Measurements from ENCODE around the gene ACTR10.
A peak's percentile ranks its signal among the peaks of the same experiment; 100 is the strongest.
"Not testable (repeated sequence)": the region's sequence is repeated elsewhere in the genome, so short reads cannot be mapped to it uniquely, and the experiment has no call there.

The ACTR10 gene

DNA sequence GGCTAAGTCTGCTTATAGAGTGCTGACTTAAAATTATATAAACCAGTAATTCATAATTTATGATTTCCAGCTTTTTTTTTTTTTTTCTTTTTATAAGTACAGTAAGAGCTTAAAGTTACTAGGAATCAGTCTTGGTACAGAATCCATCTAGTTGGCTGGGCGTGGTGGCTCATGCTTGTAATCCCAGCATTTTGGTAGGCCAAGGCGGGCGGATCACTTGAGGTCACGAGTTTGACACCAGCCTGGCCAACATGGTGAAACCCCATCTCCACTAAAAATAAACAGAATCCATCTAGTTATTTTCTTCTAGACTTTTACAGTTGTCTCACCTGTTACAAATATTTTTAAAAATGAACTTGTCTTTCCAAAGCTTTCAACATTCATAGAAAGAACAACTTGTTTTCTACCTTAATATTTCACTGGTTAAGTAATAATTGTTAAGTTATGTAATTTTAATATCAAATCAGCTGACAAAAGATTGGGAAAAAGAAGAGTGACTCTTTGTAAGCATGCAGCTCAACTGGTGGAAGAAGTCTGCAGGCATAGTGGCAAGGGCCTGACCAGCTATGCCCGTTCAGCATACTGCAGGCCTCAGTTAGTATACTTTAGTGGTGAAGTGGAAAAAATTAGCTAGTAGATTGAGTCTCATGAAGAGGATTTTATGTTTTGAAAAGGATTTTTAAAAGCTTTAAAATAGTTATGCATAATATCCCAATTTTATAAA, 27.3 kb downstream of the ACTR10 start:
- DNase-seq, result no peak

DNA sequence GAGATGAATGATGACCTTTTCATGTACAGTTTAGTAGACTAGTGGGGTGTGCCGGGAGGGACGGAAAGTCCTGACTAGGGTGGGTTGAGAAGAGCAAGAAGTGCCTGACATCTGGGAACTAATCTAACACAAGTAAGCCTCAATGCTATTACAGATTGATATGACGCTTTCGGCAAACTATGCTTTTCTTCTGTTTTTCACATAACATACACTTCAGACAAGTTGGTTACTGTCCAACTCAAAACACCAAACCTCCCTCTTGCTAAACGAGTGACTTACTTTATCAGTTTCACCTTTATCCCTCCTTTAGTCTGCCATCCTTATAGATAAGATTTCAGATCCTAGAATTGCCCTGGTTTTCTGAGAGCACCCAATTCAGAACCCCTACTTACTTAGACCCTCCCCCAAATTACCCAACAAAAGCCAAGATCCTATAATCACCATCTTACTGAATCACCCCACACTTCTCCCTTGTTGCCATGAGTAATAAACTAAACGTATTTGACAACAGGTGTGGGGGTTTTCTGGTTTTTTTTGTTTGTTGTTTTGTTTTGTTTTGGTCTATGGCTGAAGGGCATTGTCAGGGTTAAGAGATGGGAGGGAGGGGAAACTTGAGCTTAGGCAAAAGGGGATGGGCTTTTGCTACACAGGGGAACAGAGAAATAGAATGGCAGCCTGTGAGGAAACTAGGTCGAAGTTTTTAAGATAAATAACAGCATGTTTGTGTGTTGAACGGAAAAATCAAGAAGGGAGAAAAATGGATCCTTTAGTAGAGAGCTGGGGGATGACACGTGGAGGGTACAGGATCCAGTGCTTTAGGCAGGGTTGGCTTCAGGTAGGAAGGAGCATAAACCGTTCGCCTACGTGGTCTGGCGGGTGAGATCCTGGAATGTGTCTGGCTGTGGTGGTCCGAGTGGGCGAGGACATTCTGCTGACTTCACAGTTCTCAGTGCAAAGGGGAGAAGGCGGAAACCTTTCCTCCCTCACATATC, 38.6 kb downstream of the ACTR10 start:
- DNase-seq, result no peak

DNA sequence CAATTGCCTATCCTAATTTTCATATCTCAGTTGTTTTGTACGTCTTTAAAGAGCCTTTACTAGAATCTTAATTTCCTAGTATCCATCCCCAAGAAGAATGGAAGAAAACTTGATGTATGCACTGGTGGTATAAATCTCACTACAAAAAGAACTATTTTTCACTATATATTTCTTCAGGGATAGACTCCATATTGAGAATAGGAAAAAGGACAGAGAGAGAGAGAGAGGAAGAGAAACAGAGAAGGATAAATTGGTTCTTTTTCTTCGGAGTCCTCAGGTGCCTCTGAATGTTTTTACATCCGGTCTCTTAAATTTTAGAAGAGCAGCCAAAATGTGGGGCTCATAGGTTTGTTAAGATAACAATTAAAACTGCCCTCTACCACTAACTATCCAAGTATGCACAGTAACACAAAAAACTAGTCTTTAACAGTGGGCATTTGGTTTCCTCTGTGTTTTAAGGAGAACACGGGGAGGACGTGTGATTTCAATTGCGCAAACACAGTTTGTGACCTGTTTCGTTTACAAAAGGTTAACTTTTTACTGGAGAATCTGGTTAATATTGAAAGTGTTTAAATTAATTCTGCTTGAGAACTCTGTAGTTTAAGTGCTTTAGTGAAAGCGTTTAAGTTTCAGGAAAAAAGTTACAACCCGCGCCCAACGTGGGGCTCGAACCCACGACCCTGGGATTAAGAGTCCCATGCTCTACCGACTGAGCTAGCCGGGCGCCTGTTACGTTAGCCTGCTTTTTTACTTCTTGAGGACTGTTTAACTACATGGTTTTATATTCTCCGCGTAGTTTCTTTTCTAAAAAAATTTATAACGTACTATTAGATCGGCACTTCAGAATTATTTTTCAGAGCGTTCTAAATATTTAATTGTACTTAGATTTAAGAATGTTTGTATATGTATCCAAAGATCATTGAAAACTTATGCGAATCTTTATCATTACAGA, 39.6 kb downstream of the ACTR10 start:
- peak; percentile 96 for DNase-seq

DNA sequence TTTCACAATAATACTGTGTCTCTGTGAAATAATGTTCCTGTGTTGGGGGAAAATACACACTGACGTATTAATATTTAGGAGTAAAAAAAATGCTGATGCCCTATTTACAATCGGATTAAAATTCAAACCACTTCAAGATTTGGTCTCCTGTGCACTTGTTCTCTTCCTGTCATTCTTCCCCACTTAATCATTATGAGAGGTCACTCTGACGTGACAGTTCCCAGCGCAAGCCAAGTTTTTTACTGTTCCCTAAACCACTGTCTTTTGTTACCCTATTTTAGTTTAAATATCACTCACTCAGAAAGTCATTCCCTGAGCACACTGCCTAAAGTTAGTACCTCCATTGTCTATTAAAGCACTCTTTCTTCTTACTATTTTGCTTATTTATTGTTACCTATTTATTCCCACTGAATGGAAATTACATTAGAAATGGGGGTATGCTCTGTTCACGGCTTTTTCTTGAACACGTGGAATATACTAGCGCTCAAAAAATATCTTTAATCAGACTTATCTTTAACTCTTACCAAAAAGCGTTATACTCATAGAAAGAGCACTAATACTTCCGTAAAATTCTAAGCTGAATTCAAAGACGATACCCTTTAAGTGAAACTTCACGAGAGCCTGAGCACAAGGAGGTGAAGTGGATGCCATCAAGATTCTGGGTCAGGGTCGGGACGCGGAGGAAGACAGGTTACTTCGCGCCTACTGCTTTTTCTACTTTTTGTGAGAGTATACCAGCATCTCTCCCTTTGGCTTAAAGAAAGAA, 44.0 kb downstream of the ACTR10 start:
- DNase-seq, result no peak

DNA sequence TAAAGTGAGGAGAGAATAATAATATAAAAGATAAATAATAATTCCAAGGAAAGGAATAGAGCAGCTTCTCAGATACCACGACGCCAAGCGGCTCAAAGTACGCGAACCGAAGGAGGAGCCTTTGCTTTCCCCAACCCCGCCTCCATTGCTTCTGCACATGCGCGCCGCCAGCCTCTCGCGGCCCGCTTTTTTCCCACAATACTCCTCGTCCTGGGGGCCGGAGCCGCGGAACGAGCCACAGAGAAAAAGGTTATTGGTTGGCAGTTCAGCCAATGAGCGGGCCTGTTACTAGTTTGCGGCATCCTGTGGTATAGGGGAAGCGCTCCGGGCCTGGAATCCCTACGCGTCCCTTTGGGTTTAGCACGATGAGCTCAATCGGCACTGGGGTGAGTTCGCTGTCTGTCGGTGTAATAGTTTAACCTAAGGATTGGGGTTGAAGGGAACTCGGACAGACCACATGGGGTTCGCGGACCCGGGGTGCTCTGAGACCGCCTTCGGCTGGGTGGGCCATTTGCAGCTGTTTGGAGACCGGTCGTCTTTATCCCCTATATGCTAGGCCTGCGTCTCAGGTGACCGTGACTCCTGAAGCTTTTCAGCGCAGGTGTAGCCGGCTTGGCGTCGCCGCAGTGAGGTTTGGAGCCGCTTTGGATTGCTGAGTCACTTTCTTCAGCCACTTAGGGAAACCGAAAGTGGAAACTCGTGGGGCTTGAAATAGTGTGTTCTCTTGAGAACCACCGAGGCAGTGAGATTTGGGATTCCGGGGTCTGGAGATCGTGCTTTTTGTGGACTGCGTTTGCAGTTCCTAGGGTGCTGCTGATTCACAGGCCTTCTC, 44.8 kb downstream of the ACTR10 start, which contains the start of gene PSMA3:
TSS of gene PSMA3 (plus strand) at position 288 of the 832 bp plus-strand sequence. CDS start at position 366, 78 bp downstream.
- peak; percentile 97 for DNase-seq

DNA sequence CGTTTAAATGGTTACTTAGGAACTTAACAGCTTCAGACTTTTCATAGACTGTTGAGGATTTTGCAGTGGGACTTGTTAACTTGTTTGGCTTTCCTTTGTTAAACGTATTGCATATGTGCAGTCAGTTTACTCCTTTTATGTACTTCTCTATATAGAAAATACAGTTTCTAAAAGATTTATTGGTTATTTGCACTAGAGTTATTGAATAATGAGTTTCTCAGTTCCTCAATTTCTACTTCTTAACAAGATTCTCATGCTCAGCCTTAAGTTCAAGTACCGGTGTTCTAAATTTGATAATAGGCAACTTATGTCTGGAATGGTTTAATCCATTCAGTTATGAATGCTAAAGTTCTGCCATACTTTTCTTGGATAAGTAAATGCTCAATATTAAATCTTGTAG, 45.6 kb downstream of the ACTR10 start:
- DNase-seq, result no peak

DNA sequence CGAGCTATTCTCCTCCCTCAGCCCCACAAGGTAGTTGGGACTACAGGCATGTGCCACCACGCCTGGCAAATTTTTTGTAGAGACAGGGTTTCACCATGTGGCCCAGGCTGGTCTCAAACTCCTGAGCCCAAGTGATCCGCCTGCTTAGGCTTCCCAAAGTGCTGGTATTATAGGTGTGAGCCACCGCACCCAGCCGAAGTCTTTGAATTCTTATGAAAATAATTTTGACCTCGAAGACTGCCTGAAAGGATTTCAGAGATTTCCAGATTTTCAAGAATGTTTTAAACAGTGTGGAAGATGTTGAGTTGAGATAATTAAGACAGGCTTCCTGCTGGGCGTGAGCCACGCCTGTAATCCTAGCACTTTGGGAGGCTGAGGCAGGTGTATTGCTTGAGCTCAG, 49.7 kb downstream of the ACTR10 start:
- DNase-seq, result no peak

DNA sequence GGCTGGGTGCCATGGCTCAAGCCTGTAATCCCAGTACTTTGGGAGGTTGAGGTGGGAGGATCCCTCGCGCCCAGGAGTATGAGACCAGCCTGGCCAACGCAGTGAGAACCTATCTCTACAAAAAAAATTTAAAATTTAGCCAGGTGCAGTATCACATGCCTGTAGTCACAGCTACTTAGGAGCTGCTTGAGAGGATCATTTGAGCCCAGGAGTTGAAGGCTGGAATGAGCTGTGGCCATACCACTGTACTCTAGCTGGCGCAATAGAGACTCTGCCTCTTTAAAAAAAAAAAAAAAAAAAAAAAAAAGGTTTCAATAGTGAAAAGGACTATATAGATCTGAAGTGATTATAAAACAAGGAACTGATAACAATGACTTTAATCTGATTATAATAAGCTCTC, 58.2 kb downstream of the ACTR10 start:
- no peak for DNase-seq

DNA sequence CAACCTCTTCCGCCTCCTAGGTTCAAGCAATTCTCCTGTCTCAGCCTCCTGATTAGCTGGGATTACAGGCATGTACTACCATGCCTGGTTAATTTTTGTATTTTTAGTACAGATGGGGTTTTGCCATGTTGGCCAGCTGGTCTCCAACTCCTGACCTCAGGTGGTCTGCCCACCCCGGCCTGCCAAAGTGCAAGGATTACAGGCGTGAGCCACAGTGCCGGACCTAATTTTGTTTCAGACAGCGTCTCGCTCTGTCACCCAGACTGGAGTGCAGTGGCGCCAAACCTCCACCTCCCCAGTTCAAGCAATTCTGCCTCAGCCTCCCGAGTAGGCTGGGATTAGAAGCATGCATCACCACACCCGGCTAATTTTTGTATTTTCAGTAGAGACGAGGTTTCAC, 62.1 kb downstream of the ACTR10 start:
- DNase-seq, result not testable (repeated sequence)

DNA sequence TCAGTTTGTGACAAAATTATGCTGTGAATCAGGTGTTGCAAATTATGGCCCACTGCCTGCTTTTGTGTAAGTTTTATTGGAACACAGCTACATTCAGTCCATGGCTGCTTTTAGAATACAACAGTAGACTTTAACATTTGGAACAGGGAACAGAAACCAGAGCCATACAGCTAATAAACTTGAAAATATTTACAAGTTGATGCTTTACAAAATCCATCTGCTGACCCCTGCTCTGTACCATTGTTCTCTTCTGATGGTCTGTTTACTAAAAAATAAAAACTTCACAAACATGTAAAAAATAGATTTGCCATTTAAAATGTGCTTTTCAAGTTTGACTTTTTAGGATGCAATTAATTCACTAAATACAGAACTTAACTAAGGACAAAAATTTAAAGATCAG, 65.5 kb downstream of the ACTR10 start:
- DNase-seq, result no peak

DNA sequence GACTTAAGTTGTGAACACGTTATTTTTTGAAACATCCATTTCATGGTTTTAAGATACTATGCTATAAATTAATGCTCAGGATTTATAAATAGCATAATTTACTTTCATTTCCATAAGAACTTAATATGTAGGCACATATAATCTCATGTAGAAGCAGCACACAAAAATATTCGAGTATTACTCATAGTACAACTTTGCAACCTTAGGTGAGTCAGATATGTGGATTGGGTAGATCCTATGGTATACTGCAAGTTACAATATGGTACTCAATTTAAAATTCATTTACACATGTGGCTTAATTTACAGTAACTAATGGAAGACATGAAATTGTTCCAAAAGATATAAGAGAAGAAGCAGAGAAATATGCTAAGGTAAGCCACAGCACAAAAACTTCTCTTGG, 70.7 kb downstream of the ACTR10 start:
- DNase-seq, result no peak

DNA sequence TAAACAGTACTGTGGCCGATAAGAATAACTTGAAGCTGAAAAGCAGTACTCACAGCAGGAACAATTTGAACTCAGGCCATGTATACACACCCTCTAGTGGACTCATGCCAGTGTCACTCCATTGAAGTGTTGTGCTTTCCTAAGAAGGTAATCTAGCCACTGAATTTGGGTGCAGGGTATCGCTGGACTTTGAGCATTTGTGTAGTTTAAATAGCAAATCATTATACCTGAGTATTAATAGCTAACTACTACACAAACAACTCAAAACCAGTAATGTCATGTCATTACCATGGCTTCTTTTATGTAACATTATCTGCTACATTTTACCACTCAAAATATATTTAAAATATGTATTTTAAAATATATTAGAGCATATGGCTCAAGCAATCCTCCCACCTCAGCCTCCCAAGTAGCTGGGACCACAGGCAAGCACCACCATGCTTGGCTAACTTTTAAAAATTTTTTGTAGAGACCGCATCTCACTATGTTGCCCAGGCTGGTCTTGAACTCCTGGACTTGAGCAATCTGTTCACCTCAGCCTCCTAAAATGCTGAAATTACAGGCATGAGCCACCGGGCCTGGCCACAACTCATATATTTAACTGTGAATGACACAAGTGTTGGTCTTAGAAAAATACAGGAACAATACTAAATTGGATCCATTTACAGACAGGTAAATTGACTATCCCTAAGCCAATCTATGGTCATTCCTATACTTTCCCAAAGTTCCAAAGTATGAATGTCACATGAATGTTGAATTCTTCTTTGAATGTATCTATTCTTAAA, 72.8 kb downstream of the ACTR10 start:
- no peak for DNase-seq

DNA sequence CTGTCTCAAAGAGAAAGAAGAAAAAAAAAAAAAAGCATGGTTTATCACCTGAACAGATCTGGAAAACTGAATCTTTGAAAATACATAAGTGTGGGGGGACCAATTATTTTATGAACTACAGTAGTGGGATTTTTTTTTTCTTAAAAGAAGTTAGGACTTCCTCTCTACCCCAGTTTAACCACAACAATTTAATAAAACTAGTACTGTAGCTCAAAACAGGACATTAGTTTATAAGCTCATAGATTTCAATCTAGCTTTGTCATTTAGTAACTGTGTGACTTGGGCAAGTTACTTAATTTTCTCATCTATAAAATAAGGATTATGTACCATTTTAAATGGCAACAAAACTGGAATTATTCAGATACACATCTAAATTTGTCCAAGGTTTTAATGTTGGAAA, 74.9 kb downstream of the ACTR10 start:
- no peak for DNase-seq

DNA sequence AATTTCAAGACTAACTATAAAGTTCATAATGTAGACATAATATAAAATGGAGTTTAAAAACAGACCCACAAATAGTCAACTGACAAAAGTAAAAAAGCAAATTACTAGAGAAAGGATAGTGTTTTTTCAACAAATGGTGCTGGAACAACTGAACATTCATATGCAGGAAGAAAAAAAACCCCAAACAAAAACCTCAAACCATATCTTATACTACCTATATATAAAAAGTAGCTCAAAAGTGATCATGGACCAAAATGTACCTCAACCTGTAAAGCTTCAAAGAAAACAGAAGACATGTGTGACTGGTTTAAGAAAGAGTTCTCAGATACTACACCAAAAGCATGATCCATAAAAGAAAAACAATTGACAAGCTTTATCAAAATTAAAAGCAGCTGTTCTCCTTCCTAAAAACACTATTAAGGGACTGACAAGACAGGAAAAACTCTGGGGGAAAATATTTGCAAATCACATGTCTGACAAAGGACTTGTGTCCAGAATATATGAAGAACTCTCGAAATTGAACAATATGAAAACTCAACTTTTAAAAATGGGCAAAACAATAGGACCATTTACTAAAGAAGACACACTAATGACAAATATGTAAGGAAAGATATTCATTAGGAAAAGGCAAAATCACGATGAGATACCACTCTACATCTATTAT, 75.7 kb downstream of the ACTR10 start:
- DNase-seq, result no peak

DNA sequence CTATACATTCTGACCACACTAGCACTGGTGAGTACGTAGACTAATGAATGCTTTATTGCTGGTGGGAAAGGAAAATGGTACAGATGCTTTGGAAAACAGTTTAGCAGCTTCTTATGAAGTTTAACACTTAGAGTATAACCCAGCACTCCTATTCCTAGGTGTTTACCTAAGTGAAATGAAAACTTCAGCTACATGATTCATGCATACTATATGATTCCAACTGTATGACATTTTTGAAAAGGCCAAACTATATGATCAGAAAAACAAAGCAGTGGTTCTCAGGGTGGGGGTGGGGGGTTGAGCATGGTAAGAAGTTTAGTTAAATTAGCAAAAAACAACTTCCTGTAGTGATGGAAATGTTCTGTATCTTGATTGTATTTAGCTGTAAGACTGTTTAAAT, 76.3 kb downstream of the ACTR10 start:
- DNase-seq, result no peak

DNA sequence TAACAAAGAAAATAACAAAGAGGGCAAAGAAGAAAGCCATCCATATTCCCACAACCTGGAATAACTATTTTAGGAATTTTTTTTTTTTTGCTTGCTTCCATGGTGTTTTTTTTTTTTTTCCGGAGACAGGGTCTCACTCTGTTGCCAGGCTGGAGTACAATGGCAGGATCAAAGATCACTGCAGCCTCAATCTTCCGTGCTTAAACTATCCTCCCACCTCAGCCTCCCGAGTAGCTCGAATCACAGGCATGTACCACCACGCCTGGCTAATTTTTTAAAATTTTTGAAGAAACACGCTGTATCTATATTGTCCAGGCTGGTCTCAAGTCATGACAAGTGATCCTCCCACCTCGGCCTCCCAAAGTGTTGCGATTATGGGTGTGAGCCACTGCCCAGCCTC, 78.2 kb downstream of the ACTR10 start:
- DNase-seq, result no peak

DNA sequence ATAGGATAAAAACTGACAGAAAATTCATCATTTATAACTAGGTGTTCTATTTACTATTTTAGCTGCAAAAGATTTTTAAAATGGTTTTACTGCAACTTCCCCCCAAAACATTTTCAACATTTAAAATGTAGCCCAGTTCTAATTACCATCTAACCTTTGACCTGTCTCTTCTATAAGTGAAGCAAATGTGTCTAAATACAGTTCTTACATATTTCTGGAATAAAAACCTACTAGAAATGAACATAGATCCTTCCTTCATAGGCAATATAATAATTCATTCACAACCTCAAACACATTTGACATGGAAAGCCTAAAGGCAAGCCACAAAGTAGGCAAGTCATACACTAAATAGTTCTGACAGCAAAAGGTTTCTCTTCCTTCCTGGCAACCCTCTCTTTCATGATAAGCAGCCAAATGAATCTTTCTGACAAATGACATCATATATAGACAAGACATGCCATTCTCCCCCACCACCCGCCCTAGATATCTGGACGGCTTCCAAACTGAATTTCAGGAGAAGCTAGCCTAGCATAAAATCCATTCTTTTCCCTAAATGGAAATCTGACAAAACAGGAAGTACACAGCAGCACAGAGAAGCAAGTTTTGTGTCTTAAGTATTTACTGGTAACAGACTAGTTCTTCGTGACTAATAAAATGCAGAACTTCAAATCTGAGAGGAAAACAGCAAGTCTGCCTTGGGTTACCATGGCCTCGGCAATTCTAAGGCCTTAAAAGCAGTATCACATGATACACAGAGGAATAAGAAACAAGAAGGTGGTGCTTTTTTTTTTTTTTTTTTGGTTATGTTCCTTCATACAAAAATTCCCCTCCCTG, 81.2 kb downstream of the ACTR10 start:
- no peak for DNase-seq

DNA sequence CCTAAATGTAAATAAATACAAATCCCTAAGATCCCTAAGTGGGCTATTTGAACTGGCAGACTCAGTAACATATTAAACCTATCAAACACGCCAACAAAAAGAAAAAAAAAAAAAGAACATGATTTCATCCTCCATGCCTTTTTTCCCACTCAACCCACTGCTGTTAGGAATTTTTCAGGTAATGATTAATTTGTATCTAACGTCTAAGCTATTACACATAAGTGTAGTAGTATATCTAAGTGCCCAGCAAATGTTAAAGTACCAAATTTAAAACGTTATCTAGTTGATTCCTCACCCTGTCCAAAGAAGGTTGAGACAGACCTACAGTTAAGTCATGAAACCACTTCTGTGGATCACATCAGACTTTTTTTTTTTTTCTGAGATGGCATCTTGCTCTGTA, 82.0 kb downstream of the ACTR10 start:
- DNase-seq, result no peak
